ENCODE data around the gene CSH1.
"Not testable (repeated sequence)": the region's sequence is repeated elsewhere in the genome, so short reads cannot be mapped to it uniquely, and the experiment has no call there.

DNA sequence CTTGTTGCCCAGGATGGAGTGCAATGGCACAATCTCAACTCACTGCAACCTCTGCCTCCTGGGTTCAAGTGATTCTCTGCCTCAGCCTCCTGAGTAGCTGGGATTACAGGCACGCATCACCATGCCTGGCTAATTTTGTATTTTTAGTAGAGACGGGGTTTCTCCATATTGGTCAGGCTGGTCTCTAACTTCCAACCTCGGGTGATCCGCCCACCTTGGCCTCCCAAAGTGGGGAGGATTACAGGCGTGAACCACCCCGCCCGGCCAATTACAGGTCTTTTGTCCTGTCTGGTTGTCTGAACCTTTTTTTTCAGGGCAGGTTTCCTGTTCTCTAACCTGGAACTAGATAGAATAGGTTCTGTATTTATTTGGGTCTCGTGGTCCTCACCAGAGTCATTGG lies 39.9 kb downstream of the CSH1 start:
- TF ChIP-seq, protein P1, sequence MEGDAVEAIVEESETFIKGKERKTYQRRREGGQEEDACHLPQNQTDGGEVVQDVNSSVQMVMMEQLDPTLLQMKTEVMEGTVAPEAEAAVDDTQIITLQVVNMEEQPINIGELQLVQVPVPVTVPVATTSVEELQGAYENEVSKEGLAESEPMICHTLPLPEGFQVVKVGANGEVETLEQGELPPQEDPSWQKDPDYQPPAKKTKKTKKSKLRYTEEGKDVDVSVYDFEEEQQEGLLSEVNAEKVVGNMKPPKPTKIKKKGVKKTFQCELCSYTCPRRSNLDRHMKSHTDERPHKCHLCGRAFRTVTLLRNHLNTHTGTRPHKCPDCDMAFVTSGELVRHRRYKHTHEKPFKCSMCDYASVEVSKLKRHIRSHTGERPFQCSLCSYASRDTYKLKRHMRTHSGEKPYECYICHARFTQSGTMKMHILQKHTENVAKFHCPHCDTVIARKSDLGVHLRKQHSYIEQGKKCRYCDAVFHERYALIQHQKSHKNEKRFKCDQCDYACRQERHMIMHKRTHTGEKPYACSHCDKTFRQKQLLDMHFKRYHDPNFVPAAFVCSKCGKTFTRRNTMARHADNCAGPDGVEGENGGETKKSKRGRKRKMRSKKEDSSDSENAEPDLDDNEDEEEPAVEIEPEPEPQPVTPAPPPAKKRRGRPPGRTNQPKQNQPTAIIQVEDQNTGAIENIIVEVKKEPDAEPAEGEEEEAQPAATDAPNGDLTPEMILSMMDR (IDR thresholded peaks at IDR 0.05) = not testable (repeated sequence)
- not testable (repeated sequence) for TF ChIP-seq POLR2AphosphoS5 (IDR thresholded peaks at IDR 0.05; ENCODE audit: insufficient read depth in 1 of 2, low read depth in 1 of 2)
